ENCODE data around the gene SLX4IP. TPM values are rescaled to one million over a fixed set of nuclear protein-coding genes. Genes with fewer than 3 reads are reported as not detected.

Gene SLX4IP
- polyA plus RNA-seq, 3 donors: 0.76 to 2.5 (median 1.1) TPM

DNA sequence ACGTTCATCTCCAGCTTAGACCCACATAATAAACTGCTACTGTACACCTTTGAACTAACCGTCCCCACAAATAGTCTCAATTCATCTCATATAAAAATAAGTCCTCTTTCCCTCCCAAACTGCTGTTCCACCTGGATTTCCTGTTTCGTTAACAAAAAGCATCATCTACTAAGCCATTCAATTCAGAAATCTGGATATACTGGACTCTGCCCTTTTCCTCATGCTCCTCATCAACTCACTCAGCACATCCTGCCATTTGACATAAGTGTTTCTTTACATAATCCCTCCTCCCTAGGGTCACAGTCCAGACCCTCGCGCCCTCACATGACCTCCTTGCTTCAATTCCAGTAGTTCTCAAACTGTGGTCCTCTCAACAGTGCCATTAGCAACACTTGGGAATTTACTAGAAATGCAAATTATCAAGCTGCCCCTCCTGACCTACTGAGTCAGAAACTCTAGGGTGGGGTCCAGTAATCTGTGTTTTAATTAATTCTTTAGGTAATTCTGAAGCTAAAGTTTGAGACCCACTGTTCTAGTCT, 5.6 kb upstream of the SLX4IP start:
- Mint-ChIP-seq H3K9me3 (no peaks in the 10 kb centered on the region), H3K27me3 (ENCODE audit: low read depth in 3 of 3) (no peaks in the 10 kb centered on the region), H3K27ac (peak overlapping the region in 1 of 7 donors; percentile 5), H3K36me3 (peaks cover 3 to 13% of the 10 kb centered on the region in 2 donors), H3K4me3 (no peak overlapping the region), H3K4me1 (peaks cover 41% of the 10 kb centered on the region)
- peaks cover 73% of the 10 kb centered on the region for H4K20me1 ChIP-seq (ENCODE audit: insufficient read depth, low read length)
- peaks cover 17 to 25% of the 10 kb centered on the region in 2 donors for H3K4me1 ChIP-seq (ENCODE audit: control insufficient read depth in 1 of 2, insufficient read depth in 2 of 2, low read length in 2 of 2)
- peaks cover 8 to 16% of the 10 kb centered on the region in 2 donors for H3K36me3 ChIP-seq (replicated peaks in 1 of 2; ENCODE audit: control insufficient read depth in 1 of 2, insufficient read depth in 2 of 2, low read length in 2 of 2)
- no peak overlapping the region for H3K27ac ChIP-seq (ENCODE audit: low read depth in 1 of 2, low read length in 2 of 2)
- H3K9me3 ChIP-seq (replicated peaks in 1 of 2; ENCODE audit: control insufficient read depth in 1 of 2, insufficient read depth in 1 of 2, low read length in 2 of 2): no peaks in the 10 kb centered on the region
- no peak for DNase-seq
- no peak overlapping the region for H3K4me2 ChIP-seq (replicated peaks; ENCODE audit: extremely low read depth, low read length, poor library complexity, severe bottlenecking)
- intact Hi-C loops (cut with micrococcal nuclease): loop anchor here in 1 of 2 donors (5.0 kb wide), 1 partner anchor 452 kb away; no protein-coding TSS in a partner anchor
- no peak overlapping the region for H2AFZ ChIP-seq (ENCODE audit: insufficient read depth, low read depth, low read length, poor library complexity, severe bottlenecking)
- peaks cover 91% of the 10 kb centered on the region for H3K79me2 ChIP-seq (ENCODE audit: insufficient read depth, low read length)
- H3K4me3 ChIP-seq (replicated peaks in 1 of 3; ENCODE audit: low read depth in 2 of 3, low read length in 3 of 3): no peak overlapping the region
- no peak for TF ChIP-seq CTCF (IDR thresholded peaks at IDR 0.05)
- H3K27me3 ChIP-seq (ENCODE audit: control insufficient read depth in 2 of 2, insufficient read depth in 2 of 2, low read length in 2 of 2): no peaks in the 10 kb centered on the region
- 83% methylated on average over 3 of the region's 5 CpGs for WGBS (ENCODE audit: insufficient coverage)
- no peak overlapping the region for H3K9ac ChIP-seq (ENCODE audit: insufficient read depth, low read length, poor library complexity, severe bottlenecking)

DNA sequence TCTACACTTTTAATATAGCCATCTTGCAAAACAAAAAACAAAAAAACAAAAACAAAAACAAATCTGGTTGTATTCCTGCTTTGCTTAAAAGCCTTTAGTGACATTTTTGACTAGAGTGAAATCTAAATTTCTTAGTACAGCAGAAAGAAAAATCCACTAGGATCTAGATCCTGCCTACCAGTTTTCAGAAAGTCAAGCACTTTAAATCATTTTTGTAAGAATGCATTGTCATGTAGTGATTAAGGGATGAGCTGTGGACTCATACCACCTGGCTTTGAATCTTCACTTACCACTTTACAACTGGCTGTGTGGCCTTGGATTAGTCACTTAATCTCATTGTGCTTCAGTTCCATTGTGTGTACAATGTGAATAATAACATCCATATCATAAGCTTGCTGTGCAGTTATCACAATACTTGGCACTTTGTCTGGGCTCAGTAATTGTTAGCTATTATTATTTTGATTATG, 5.1 kb upstream of the SLX4IP start:
- Histone ChIP-seq H3K9ac (ENCODE audit: insufficient read depth, low read length, poor library complexity, severe bottlenecking) (no peak overlapping the region), H2AFZ (ENCODE audit: insufficient read depth, low read depth, low read length, poor library complexity, severe bottlenecking) (no peak overlapping the region), H3K9me3 (replicated peaks in 1 of 2; ENCODE audit: control insufficient read depth in 1 of 2, insufficient read depth in 1 of 2, low read length in 2 of 2) (no peaks in the 10 kb centered on the region), H3K36me3 (replicated peaks in 1 of 2; ENCODE audit: control insufficient read depth in 1 of 2, insufficient read depth in 2 of 2, low read length in 2 of 2) (peaks cover 7 to 15% of the 10 kb centered on the region in 2 donors), H4K20me1 (ENCODE audit: insufficient read depth, low read length) (peaks cover 69% of the 10 kb centered on the region), H3K27ac (ENCODE audit: low read depth in 1 of 2, low read length in 2 of 2) (no peak overlapping the region), H3K79me2 (ENCODE audit: insufficient read depth, low read length) (peaks cover 90% of the 10 kb centered on the region), H3K27me3 (ENCODE audit: control insufficient read depth in 2 of 2, insufficient read depth in 2 of 2, low read length in 2 of 2) (no peaks in the 10 kb centered on the region), H3K4me2 (replicated peaks; ENCODE audit: extremely low read depth, low read length, poor library complexity, severe bottlenecking) (no peak overlapping the region), H3K4me3 (replicated peaks in 1 of 3; ENCODE audit: low read depth in 2 of 3, low read length in 3 of 3) (no peak overlapping the region), H3K4me1 (ENCODE audit: control insufficient read depth in 1 of 2, insufficient read depth in 2 of 2, low read length in 2 of 2) (peaks cover 17 to 25% of the 10 kb centered on the region in 2 donors)
- TF ChIP-seq CTCF (IDR thresholded peaks at IDR 0.05): no peak
- Mint-ChIP-seq H3K4me3 (no peak overlapping the region), H3K36me3 (peaks cover 3 to 10% of the 10 kb centered on the region in 2 donors), H3K9me3 (no peaks in the 10 kb centered on the region), H3K27ac (peak overlapping the region in 1 of 7 donors; percentile 33), H3K27me3 (ENCODE audit: low read depth in 3 of 3) (no peaks in the 10 kb centered on the region), H3K4me1 (peaks cover 41% of the 10 kb centered on the region)
- DNase-seq: peak in 1 of 3 donors; percentile 13
- intact Hi-C loops (cut with micrococcal nuclease): loop anchor here (5.0 to 10.0 kb wide), 3 partner anchors 85 to 453 kb away; partner anchors contain the start of gene JAG1 (in 2 of the 2)

Measured in CD14-positive monocyte (primary cell).